HepG2 (cell line): ENCODE measurements around the gene ZFYVE26. TPM values are rescaled to one million over a fixed set of nuclear protein-coding genes. Genes with fewer than 3 reads are reported as not detected.

Experiments used
- AKAP8 ChIP-seq: sonication (generic); formaldehyde crosslinking; IDR thresholded peaks from 2 replicates; pipeline ENCODE4 v1.5.1; 2020; ENCODE audit warnings: mild to moderate bottlenecking, missing genetic modification reagents
- CC2D1A ChIP-seq: sonication (generic); formaldehyde crosslinking; IDR thresholded peaks from 2 replicates; pipeline ENCODE4 v1.8.1; 2023; ENCODE audit warnings: mild to moderate bottlenecking, missing genetic modification reagents
- CENPBD1 ChIP-seq: sonication (generic); formaldehyde crosslinking; IDR thresholded peaks from 2 replicates; pipeline ENCODE4 v1.8.0; 2022; ENCODE audit warnings: missing genetic modification reagents, low read depth, mild to moderate bottlenecking, borderline replicate concordance
- ETV5 ChIP-seq: IDR thresholded peaks from 2 replicates; pipeline ENCODE4 v1.6.1; 2018; ENCODE audit warnings: missing biosample characterization, missing genetic modification reagents, inconsistent platforms, borderline replicate concordance
- GATAD2A ChIP-seq: IDR thresholded peaks from 2 replicates; pipeline ENCODE4 v1.6.1; 2016
- HNRNPLL ChIP-seq: fragments of 200-400 bp; formaldehyde crosslinking; IDR thresholded peaks from 2 replicates; pipeline ENCODE4 v1.6.1; 2017; ENCODE audit warnings: mild to moderate bottlenecking, low read depth, low read length; ENCODE audit not compliant: poor library complexity, severe bottlenecking
- KDM1A ChIP-seq: IDR thresholded peaks from 2 replicates; pipeline ENCODE4 v1.6.1; 2016; ENCODE audit warnings: missing compliant biosample characterization
- NFATC3 ChIP-seq: sonication (generic); formaldehyde crosslinking; IDR thresholded peaks from 2 replicates; pipeline ENCODE4 v1.5.1; 2020; ENCODE audit warnings: mild to moderate bottlenecking, missing genetic modification reagents
- NFYC ChIP-seq: IDR thresholded peaks from 2 replicates; pipeline ENCODE4 v1.6.1; 2016; ENCODE audit warnings: missing genetic modification reagents, missing compliant biosample characterization
- RARG ChIP-seq: sonication (generic); formaldehyde crosslinking; IDR thresholded peaks from 2 replicates; pipeline ENCODE4 v1.4.0; 2020; ENCODE audit warnings: low read depth, mild to moderate bottlenecking, missing genetic modification reagents
- RELA ChIP-seq: sonication (generic); formaldehyde crosslinking; IDR thresholded peaks from 2 replicates; pipeline ENCODE4 v1.4.0; 2020; ENCODE audit warnings: missing genetic modification reagents
- RFXANK ChIP-seq: IDR thresholded peaks from 2 replicates; pipeline ENCODE4 v1.6.1; 2016
- SOX13 ChIP-seq, 3 experiments: fragments of 450-650 bp in 1 of 3; sonication (generic) in 1 of 3; formaldehyde crosslinking in 1 of 3; IDR thresholded peaks in 2 of 3; conservative IDR thresholded peaks in 1 of 3; 2 replicates each; pipeline versions ENCODE4 v1.5.0 to v1.6.1; 2016 to 2020; ENCODE audit warnings: antibody characterized with exemption in 1 of 3, mild to moderate bottlenecking in 1 of 3, missing compliant biosample characterization in 1 of 3, missing genetic modification reagents in 1 of 3, moderate library complexity in 1 of 3
- SUZ12 ChIP-seq: fragments of 150-350 bp; IDR thresholded peaks from 2 replicates; pipeline ENCODE4 v1.6.1; 2014; ENCODE audit warnings: low read depth, low read length
- ZBTB7B ChIP-seq: sonication (generic); formaldehyde crosslinking; IDR thresholded peaks from 2 replicates; pipeline ENCODE4 v1.4.0; 2020; ENCODE audit warnings: missing genetic modification reagents
- ZNF263 ChIP-seq: sonication (generic); formaldehyde crosslinking; IDR thresholded peaks from 2 replicates; pipeline ENCODE4 v1.4.0; 2020; ENCODE audit warnings: missing genetic modification reagents
- ZNF609 ChIP-seq: sonication (generic); formaldehyde crosslinking; IDR thresholded peaks from 2 replicates; pipeline ENCODE4 v1.4.0; 2020; ENCODE audit warnings: mild to moderate bottlenecking, missing genetic modification reagents, borderline replicate concordance
- polyA plus RNA-seq, 8 experiments: library from polyadenylated mRNA; depleted of rRNA in 3 of 8; stranded (reverse) in 7 of 8; unstranded in 1 of 8; fragments of >200 nt; fragmentation: Illumina TruSeq in 4 of 8; extraction: Trizol in 4 of 8; gene quantifications; 2 replicates each; pipeline versions ENCODE4 v1.2.1 to v1.2.3, GENCODE V29; 2011 to 2016; ENCODE audit warnings: low read depth in 4 of 8, missing spikeins in 1 of 8, mixed read lengths in 1 of 8; ENCODE audit not compliant: insufficient read depth in 1 of 8
- total RNA-seq, 5 experiments: library from RNA; depleted of rRNA; stranded (reverse); fragments of >200 nt; fragmentation: Illumina TruSeq; extraction: Trizol; gene quantifications; 2 replicates each; pipeline ENCODE4 v1.2.3, GENCODE V29; 2016; ENCODE audit warnings: low read depth in 1 of 5
- TF ChIP-seq, protein P1 (sequence below): sonication (generic); formaldehyde crosslinking; IDR thresholded peaks from 2 replicates; pipeline ENCODE4 v1.4.0; 2020; ENCODE audit warnings: missing genetic modification reagents
- TF ChIP-seq, protein P2 (sequence below): sonication (generic); formaldehyde crosslinking; IDR thresholded peaks from 2 replicates; pipeline ENCODE4 v1.4.0; 2020; ENCODE audit warnings: missing genetic modification reagents
- TF ChIP-seq, protein P3 (sequence below): IDR thresholded peaks from 2 replicates; pipeline ENCODE4 v1.6.1; 2018; ENCODE audit warnings: missing genetic modification reagents, mild to moderate bottlenecking, missing compliant biosample characterization

ZFYVE26 gene
- total and polyA plus RNA-seq, 2 of the 13 experiments (the other 11 are each of a cell fraction or from before 2014, with no cell fraction given), result 13.6 to 16.4 TPM

GRCh38 chr14:67819563-67820421 lies 3.4 kb upstream of the ZFYVE26 start, which contains the start of gene RAD51B (continued):
- no peak for TF ChIP-seq SOX13 (IDR thresholded peaks at IDR 0.05)
- no peak for TF ChIP-seq SOX13 (CRISPR knock-in tag; conservative IDR thresholded peaks at IDR 0.05 in 1 of 2, IDR thresholded peaks at IDR 0.05 in 1 of 2)
- TF ChIP-seq NFATC3 (CRISPR knock-in tag), result no peak
- TF ChIP-seq GATAD2A (CRISPR knock-in tag), result no peak
- TF ChIP-seq SUZ12, result peak; percentile 76
- TF ChIP-seq RFXANK, result no peak
- TF ChIP-seq KDM1A (CRISPR knock-in tag), result no peak
- TF ChIP-seq ETV5, result no peak; the same call in 1 of the 2 replicates
- TF ChIP-seq RARG, result no peak
- TF ChIP-seq ZBTB7B (CRISPR knock-in tag), result 0 out of 2 replicates have a peak, but pooled peaks have one; percentile 4
- no peak for TF ChIP-seq CENPBD1
- TF ChIP-seq, protein P1, sequence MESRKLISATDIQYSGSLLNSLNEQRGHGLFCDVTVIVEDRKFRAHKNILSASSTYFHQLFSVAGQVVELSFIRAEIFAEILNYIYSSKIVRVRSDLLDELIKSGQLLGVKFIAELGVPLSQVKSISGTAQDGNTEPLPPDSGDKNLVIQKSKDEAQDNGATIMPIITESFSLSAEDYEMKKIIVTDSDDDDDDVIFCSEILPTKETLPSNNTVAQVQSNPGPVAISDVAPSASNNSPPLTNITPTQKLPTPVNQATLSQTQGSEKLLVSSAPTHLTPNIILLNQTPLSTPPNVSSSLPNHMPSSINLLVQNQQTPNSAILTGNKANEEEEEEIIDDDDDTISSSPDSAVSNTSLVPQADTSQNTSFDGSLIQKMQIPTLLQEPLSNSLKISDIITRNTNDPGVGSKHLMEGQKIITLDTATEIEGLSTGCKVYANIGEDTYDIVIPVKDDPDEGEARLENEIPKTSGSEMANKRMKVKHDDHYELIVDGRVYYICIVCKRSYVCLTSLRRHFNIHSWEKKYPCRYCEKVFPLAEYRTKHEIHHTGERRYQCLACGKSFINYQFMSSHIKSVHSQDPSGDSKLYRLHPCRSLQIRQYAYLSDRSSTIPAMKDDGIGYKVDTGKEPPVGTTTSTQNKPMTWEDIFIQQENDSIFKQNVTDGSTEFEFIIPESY, result no peak
- no peak for TF ChIP-seq ZNF263 (CRISPR knock-in tag)
- TF ChIP-seq NFYC, result peak; percentile 100
- no peak for TF ChIP-seq HNRNPLL
- TF ChIP-seq, protein P2, sequence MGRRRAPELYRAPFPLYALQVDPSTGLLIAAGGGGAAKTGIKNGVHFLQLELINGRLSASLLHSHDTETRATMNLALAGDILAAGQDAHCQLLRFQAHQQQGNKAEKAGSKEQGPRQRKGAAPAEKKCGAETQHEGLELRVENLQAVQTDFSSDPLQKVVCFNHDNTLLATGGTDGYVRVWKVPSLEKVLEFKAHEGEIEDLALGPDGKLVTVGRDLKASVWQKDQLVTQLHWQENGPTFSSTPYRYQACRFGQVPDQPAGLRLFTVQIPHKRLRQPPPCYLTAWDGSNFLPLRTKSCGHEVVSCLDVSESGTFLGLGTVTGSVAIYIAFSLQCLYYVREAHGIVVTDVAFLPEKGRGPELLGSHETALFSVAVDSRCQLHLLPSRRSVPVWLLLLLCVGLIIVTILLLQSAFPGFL (CRISPR knock-in tag), result no peak
- TF ChIP-seq, protein P3, sequence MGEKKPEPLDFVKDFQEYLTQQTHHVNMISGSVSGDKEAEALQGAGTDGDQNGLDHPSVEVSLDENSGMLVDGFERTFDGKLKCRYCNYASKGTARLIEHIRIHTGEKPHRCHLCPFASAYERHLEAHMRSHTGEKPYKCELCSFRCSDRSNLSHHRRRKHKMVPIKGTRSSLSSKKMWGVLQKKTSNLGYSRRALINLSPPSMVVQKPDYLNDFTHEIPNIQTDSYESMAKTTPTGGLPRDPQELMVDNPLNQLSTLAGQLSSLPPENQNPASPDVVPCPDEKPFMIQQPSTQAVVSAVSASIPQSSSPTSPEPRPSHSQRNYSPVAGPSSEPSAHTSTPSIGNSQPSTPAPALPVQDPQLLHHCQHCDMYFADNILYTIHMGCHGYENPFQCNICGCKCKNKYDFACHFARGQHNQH, result no peak; the same call in 1 of the 2 replicates
- no peak for TF ChIP-seq RELA (CRISPR knock-in tag)
- no peak for TF ChIP-seq CC2D1A (CRISPR knock-in tag)
- no peak for TF ChIP-seq ZNF609 (CRISPR knock-in tag)
- no peak for TF ChIP-seq AKAP8 (CRISPR knock-in tag)
